PC-3 (cell line): Measurements from ENCODE around the gene STX18.

Experiments
- CTCF ChIP-seq: fragments of 300-600 bp; sonication (generic); conservative IDR thresholded peaks from 2 replicates; pipeline ENCODE4 v1.5.1; 2017; ENCODE audit warnings: antibody characterized with exemption, low read depth, mild to moderate bottlenecking, low read length
- EZH2 ChIP-seq: fragments of 300-600 bp; sonication (generic); IDR thresholded peaks from one replicate; pipeline ENCODE4 v1.6.1; 2017; ENCODE audit warnings: antibody characterized with exemption, mild to moderate bottlenecking, low read length; ENCODE audit not compliant: unreplicated experiment

DNA sequence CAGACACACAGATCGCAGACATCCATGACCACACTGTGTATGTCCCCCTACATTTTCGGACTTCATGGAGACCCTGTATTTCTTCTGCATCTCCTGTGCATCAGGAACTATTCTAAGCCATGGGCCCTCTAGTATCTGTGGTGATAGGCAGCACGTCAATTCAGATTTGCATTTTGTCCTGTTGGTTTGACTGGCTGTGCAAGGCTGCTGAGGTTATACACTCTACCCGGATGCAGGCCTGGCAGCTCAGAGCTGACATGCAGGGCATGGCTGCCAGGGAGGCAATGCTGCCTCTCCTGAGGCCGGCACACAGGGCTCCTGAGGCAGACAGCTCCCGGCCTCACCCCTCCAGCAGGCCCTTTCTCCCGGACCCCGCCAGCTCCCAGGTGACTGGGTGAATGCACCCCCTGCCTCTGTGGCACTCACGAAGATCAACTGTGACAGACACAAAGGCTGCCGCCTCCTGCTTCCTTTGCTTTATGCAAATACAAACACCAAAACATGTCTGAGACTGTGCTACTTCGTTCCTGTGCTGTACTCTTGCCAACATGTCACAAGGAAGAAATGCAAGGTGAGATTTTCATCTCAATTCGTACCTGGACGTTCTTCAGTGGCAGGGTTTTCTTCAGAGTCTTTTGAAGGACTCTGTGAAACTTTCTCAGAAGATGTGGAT lies 103.9 kb downstream of the STX18 start:
- TF ChIP-seq CTCF (no peak), EZH2 (no peak)
